ENCODE measurements around the gene HNRNPF. TPM values are rescaled to one million over a fixed set of nuclear protein-coding genes. Genes with fewer than 3 reads are reported as not detected.

HNRNPF gene
- total and polyA plus RNA-seq, 5 donors, result 41.6 to 93.4 (median 75.4) TPM

Other genes starting within 250 kb of the HNRNPF start
- 1 to 10 TPM; 2.0 to 3.4 (median 3.0) TPM for gene RASGEF1A, start 142.1 kb downstream of the HNRNPF start, total RNA-seq
- gene RASGEF1A, start 142.1 kb downstream of the HNRNPF start, polyA plus RNA-seq, result 1.6 TPM
- gene FXYD4, start 37.5 kb downstream of the HNRNPF start, total RNA-seq, result not detected
- gene FXYD4, start 37.5 kb downstream of the HNRNPF start, polyA plus RNA-seq, result not detected
- 1 to 10 TPM; 3.0 to 4.0 (median 3.4) TPM for gene ZNF487, start 27.9 kb upstream of the HNRNPF start, total RNA-seq
- 4.2 TPM for gene ZNF487, start 27.9 kb upstream of the HNRNPF start, polyA plus RNA-seq
- 1 to 10 TPM; 1.9 to 2.9 (median 2.2) TPM for gene ZNF239, start 165.4 kb upstream of the HNRNPF start, total RNA-seq
- gene ZNF239, start 165.4 kb upstream of the HNRNPF start, polyA plus RNA-seq, result 0.93 TPM
- 1 to 10 TPM; 1.7 to 2.6 (median 2.0) TPM for gene ZNF485, start 197.3 kb upstream of the HNRNPF start, total RNA-seq
- 1.2 TPM for gene ZNF485, start 197.3 kb upstream of the HNRNPF start, polyA plus RNA-seq
- gene ZNF32, start 239.7 kb upstream of the HNRNPF start, total RNA-seq, result 10 to 100 TPM; 47.2 to 65.4 (median 54.4) TPM
- gene ZNF32, start 239.7 kb upstream of the HNRNPF start, polyA plus RNA-seq, result 86.3 TPM